Duodenal mucosa (tissue), 2 donors: ENCODE data around the gene ZNF813.
A peak's percentile ranks its signal among the peaks of the same experiment; 100 is the strongest.
"Not testable (repeated sequence)": the region's sequence is repeated elsewhere in the genome, so short reads cannot be mapped to it uniquely, and the experiment has no call there.

Source experiments
- H3K27ac ChIP-seq: one replicate; pipeline ENCODE4 v1.7.0; 2013; ENCODE audit warnings: low read depth, low read length
- H3K27me3 ChIP-seq, 2 donors: one replicate each; pipeline ENCODE4 v1.7.0; 2013; ENCODE audit warnings: low read length in 2 of 2, control low read depth in 1 of 2; ENCODE audit not compliant: insufficient read depth in 2 of 2, control insufficient read depth in 1 of 2
- H3K36me3 ChIP-seq, 2 donors: one replicate each; pipeline ENCODE4 v1.7.0; 2013; ENCODE audit warnings: low read length in 2 of 2, control low read depth in 1 of 2; ENCODE audit not compliant: insufficient read depth in 2 of 2, control insufficient read depth in 1 of 2
- H3K4me1 ChIP-seq, 2 donors: one replicate each; pipeline ENCODE4 v1.7.0; 2013; ENCODE audit warnings: low read length in 2 of 2, control low read depth in 1 of 2; ENCODE audit not compliant: insufficient read depth in 2 of 2, control insufficient read depth in 1 of 2
- H3K4me3 ChIP-seq, 2 donors: one replicate each; pipeline ENCODE4 v1.7.0; 2013; ENCODE audit warnings: low read length in 2 of 2, low read depth in 1 of 2
- H3K9ac ChIP-seq, 2 donors: one replicate each; pipeline ENCODE4 v1.7.0; 2013; ENCODE audit warnings: low read length in 2 of 2, low read depth in 1 of 2
- H3K9me3 ChIP-seq, 2 donors: one replicate each; pipeline ENCODE4 v1.7.0; 2013; ENCODE audit warnings: low read length in 2 of 2, control low read depth in 1 of 2; ENCODE audit not compliant: control insufficient read depth in 1 of 2

The ZNF813 gene

GRCh38 chr19:53447196-53447595 is 20.3 kb upstream of the ZNF813 start:
- Histone ChIP-seq H3K9me3 (peaks cover 30 to 36% of the 10 kb centered on the region in 2 donors), H3K36me3 (peaks cover 0 to 67% of the 10 kb centered on the region in 2 donors)
- H3K4me1 ChIP-seq, H3K27me3 ChIP-seq, H3K27ac ChIP-seq, H3K9ac ChIP-seq, H3K4me3 ChIP-seq: not testable (repeated sequence)

GRCh38 chr19:53455828-53456227 is 11.7 kb upstream of the ZNF813 start:
- Histone ChIP-seq H3K36me3 (peaks cover 25 to 46% of the 10 kb centered on the region in 2 donors), H3K4me3 (peak overlapping the region in 1 of 2 donors; percentile 9), H3K27me3 (no peaks in the 10 kb centered on the region), H3K27ac (no peak overlapping the region), H3K9ac (no peak overlapping the region), H3K4me1 (no peaks in the 10 kb centered on the region), H3K9me3 (peaks cover 63 to 76% of the 10 kb centered on the region in 2 donors)

- H3K9ac ChIP-seq, H3K27ac ChIP-seq, H3K27me3 ChIP-seq, H3K36me3 ChIP-seq, H3K4me3 ChIP-seq, H3K4me1 ChIP-seq: not testable (repeated sequence)
- H3K9me3 ChIP-seq: peaks cover 42 to 56% of the 10 kb centered on the region in 2 donors
Observed at GRCh38 chr19:53460131-53460721, 7.3 kb upstream of the ZNF813 start.

DNA sequence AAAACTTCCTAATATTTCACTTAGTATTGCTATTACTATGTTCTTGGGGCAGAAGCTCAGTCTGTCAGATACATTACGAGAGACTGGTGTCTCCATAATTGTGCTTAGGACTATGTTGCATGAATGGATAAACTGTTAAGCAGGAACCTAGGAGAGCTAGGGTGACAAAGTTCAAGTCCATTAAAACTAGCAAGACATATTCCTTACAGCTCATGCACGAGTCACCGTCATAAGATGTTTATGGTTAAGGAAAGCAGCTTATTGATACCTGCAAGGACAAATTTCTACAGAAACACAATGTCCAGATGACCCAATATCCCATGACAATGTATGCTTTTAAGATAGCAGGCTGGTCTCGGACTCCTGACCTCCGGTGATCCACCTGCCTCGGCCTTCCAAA is 5.7 kb upstream of the ZNF813 start:
- Histone ChIP-seq H3K27me3 (no peaks in the 10 kb centered on the region), H3K4me3 (no peak overlapping the region), H3K9me3 (peaks cover 27 to 40% of the 10 kb centered on the region in 2 donors), H3K4me1 (no peaks in the 10 kb centered on the region), H3K36me3 (peaks cover 0 to 2% of the 10 kb centered on the region in 2 donors), H3K27ac (no peak overlapping the region), H3K9ac (no peak overlapping the region)

DNA sequence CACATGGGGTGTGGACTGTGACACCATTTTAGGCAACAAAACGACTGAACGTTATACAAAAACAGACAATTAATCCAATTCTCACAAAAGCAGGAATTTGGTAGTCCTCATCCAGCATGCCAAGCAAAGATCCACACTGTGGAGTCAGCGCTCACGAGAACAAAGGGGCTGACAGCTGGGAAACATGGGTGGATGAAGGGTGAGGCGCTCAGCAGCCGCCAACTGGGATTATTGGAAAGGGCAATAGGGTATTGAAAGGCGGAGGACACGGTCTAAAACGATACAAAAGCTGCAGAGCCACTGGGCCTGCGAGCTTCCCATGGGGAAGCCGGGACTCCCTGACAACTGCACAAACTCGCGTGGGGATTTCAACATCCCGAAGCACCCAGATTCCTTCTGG is 4.7 kb upstream of the ZNF813 start:
- Histone ChIP-seq H3K36me3 (no peaks in the 10 kb centered on the region), H3K4me3 (no peak overlapping the region), H3K9ac (no peak overlapping the region), H3K27me3 (no peaks in the 10 kb centered on the region), H3K9me3 (peaks cover 17 to 30% of the 10 kb centered on the region in 2 donors), H3K4me1 (no peaks in the 10 kb centered on the region), H3K27ac (no peak overlapping the region)

DNA sequence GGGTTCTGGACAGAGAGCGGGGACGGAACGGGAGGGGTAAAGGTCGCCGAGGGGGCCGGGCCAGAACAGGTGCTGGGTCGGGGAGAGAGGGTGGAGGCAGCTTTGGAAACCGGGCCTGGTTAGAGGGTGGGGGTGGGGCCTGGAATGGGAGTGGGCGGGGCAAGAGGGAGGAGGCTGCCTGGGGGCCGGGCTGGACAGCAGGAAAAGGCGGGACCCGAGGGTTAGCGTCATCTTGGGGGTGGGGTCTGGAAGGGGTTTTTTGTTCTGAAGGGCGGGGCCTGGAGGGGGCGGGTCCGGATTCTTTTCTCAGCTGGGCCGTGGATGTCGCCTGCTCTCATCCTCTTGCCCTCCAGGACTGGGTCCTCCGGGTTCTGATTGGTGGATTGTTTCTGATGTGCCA is 4.3 kb upstream of the ZNF813 start:
- Histone ChIP-seq H3K27ac (no peak overlapping the region), H3K9ac (no peak overlapping the region)

GRCh38 chr19:53466726-53467484 is 628 bp upstream of the ZNF813 start:
- no peaks in the 10 kb centered on the region for H3K4me1 ChIP-seq
- H3K27ac ChIP-seq: no peak overlapping the region
- H3K9me3 ChIP-seq: peaks cover 4 to 6% of the 10 kb centered on the region in 2 donors
- no peaks in the 10 kb centered on the region for H3K27me3 ChIP-seq
- H3K36me3 ChIP-seq: no peaks in the 10 kb centered on the region
- peak overlapping the region; percentile 86 to 90 for H3K4me3 ChIP-seq
- no peak overlapping the region for H3K9ac ChIP-seq

More for the DNA sequence above, 4.3 kb upstream of the ZNF813 start:
- no peaks in the 10 kb centered on the region for H3K36me3 ChIP-seq
- no peaks in the 10 kb centered on the region for H3K4me1 ChIP-seq
- H3K9me3 ChIP-seq: peaks cover 13 to 26% of the 10 kb centered on the region in 2 donors
- no peak overlapping the region for H3K4me3 ChIP-seq
- no peaks in the 10 kb centered on the region for H3K27me3 ChIP-seq

DNA sequence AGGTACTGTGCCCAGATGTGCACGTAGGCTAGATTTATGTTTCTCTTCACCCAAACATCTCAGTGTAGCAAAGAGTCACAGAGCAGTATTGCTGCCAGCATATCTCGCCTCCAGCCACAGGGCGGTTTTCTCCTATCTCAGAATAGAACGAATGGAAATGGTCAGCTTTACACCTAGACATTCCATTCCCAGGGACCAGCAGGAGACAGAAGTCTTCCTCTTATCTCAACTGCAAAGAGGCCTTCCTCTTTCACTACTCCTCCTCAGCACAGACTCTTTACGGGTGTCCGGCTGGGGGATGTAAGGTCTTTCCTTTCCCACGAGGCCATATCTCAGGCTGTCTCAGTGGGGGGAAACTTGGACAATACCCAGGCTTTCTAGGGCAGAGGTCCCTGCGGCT is 1.1 kb downstream of the ZNF813 start:
- H3K27ac ChIP-seq, H3K36me3 ChIP-seq, H3K27me3 ChIP-seq, H3K9me3 ChIP-seq, H3K9ac ChIP-seq, H3K4me1 ChIP-seq: not testable (repeated sequence)
- peak overlapping the region; percentile 86 to 90 for H3K4me3 ChIP-seq

GRCh38 chr19:53471916-53472315 is 4.4 kb downstream of the ZNF813 start:
- H3K9ac ChIP-seq: no peak overlapping the region
- no peak overlapping the region for H3K4me3 ChIP-seq
- H3K27ac ChIP-seq: no peak overlapping the region
- H3K9me3 ChIP-seq: peaks cover 17 to 18% of the 10 kb centered on the region in 2 donors
- no peaks in the 10 kb centered on the region for H3K4me1 ChIP-seq
- H3K36me3 ChIP-seq: peaks cover 5 to 12% of the 10 kb centered on the region in 2 donors
- H3K27me3 ChIP-seq: no peaks in the 10 kb centered on the region

- H3K27me3 ChIP-seq, H3K4me1 ChIP-seq, H3K4me3 ChIP-seq, H3K27ac ChIP-seq, H3K9ac ChIP-seq: not testable (repeated sequence)
- Histone ChIP-seq H3K9me3 (peaks cover 30 to 38% of the 10 kb centered on the region in 2 donors), H3K36me3 (peaks cover 15 to 29% of the 10 kb centered on the region in 2 donors)
Observed at GRCh38 chr19:53474832-53475231, 7.3 kb downstream of the ZNF813 start.
